Measurements from ENCODE around the gene FCAMR. TPM values are rescaled to one million over a fixed set of nuclear protein-coding genes. Genes with fewer than 3 reads are reported as not detected.

FCAMR gene
- total RNA-seq, 3 donors from 2014 or later = 0.41 to 0.98 (median 0.84) TPM

DNA sequence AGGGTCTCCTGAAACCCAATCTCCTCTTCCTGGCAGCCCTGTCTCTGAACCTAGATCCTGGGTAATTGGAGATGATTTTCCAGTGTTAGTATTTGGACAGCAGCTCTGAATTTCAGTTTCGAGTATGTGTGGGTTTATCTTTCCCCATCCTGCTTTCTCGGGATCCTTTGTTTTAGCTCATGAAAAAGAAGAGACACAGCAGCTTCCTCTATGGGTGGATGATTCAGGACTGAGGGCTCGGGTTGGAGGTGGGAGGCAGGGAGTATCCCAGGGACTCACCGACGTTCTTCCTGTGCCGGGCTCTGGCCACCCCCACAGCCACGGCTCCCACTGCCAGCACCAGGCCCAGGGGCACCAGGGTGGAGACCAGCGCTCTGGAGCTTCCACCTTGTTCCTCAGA, 38.1 kb downstream of the FCAMR start:
- intact Hi-C loops (cut with DNase I, micrococcal nuclease) = no loop called here

DNA sequence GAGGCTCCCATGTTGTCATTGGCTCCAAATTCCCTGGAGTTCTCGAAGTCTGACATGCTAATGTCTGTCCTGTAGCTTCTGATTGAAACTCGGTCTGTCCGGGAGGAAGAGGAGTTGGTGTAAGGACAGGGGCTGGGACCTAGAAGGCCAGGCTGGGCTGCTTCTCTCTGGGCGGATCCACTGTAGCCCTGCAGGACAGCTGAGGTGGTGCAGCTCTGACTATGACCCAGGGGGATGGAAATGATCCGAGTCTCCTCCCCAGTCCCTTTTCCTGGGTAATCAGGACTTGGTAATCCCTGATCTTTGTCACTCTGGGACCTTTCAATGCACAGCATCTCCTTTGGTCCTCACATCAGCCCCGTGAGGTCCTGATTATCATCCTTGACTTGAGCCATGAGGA, 38.6 kb downstream of the FCAMR start:
- TF ChIP-seq CTCF (IDR thresholded peaks at IDR 0.05) = no peak
- Histone ChIP-seq H3K9me3 (no peaks in the 10 kb centered on the region), H3K4me3 (no peak overlapping the region), H3K4me1 (ENCODE audit: low read depth) (peaks cover 26% of the 10 kb centered on the region), H3K36me3 (ENCODE audit: low read depth) (peaks cover 6% of the 10 kb centered on the region)
- ATAC-seq (no peak), DNase-seq (no peak)
- intact Hi-C loops (cut with DNase I, micrococcal nuclease) = no loop called here

More for the DNA sequence above, 38.1 kb downstream of the FCAMR start:
- ATAC-seq = no peak
- TF ChIP-seq CTCF (IDR thresholded peaks at IDR 0.05) = no peak
- Histone ChIP-seq H3K4me1 (ENCODE audit: low read depth) (peaks cover 24% of the 10 kb centered on the region), H3K9me3 (no peaks in the 10 kb centered on the region), H3K4me3 (no peak overlapping the region), H3K36me3 (ENCODE audit: low read depth) (peaks cover 6% of the 10 kb centered on the region)
- DNase-seq = no peak

DNA sequence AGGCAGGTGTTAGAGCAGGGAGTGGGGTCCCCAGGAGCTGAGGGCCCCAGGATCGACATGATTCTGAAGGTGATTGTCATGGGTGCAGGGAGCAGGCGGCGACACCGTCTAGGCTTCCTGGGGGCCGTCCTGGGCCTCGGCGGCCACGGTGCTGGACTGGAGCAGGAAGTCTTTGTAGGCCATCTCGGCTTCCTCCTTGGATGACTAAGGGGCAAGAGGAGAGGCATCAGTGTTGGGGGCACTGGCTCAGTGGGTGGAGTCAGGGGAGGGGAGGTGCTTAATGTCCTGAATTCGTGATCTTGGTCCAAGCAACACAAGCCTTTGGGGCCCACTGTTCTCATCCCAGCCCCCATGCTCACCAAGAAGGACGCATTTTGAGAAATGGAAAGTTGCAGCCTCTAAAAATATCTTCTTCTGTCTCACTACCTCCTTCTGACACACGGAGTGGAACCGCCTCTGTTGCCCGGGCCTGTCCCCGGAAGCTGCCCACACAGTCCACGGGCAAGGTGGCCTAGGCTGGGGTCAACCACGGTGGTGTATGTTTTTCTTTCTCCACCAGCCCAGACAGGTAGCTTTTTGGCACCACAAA, 40.0 kb downstream of the FCAMR start:
- intact Hi-C loops (cut with DNase I, micrococcal nuclease) = no loop called here
- Histone ChIP-seq H3K4me1 (ENCODE audit: low read depth) (peaks cover 26% of the 10 kb centered on the region), H3K36me3 (ENCODE audit: low read depth) (peaks cover 6% of the 10 kb centered on the region), H3K4me3 (no peak overlapping the region), H3K9me3 (no peaks in the 10 kb centered on the region)
- peak; percentile 6 for ATAC-seq
- peak in 2 of 3 donors; percentile 48 to 73 for DNase-seq
- no peak for TF ChIP-seq CTCF (IDR thresholded peaks at IDR 0.05)

GRCh38 chr1:206929524-206929923, 40.7 kb downstream of the FCAMR start:
- DNase-seq (no peak), ATAC-seq (no peak)
- peaks cover 6% of the 10 kb centered on the region for H3K36me3 ChIP-seq (ENCODE audit: low read depth)
- H3K9me3 ChIP-seq = no peaks in the 10 kb centered on the region
- TF ChIP-seq CTCF (IDR thresholded peaks at IDR 0.05) = no peak
- H3K4me1 ChIP-seq (ENCODE audit: low read depth) = peaks cover 31% of the 10 kb centered on the region
- H3K4me3 ChIP-seq = no peak overlapping the region
- intact Hi-C loops (cut with DNase I, micrococcal nuclease) = no loop called here

DNA sequence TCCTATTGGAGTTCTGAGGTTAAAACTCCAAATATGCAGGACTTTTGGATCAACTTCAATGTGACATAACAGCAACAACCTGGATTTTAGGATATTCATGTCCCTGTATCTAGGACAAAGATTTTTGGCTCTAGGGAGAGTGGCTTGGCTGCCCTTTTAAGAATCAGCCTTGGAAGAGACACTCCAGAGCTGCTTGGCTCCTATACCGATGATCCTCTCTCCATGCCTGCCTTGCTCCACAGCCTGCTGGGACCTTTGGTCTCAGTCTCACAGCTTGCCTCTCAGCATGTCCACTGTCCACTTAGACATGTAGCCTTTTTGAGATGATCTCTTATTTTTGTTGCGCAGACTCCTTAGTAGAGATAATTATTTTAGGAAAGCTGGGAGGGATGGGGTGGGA, 44.0 kb downstream of the FCAMR start:
- Histone ChIP-seq H3K9me3 (no peaks in the 10 kb centered on the region), H3K4me3 (no peak overlapping the region), H3K4me1 (ENCODE audit: low read depth) (peaks cover 31% of the 10 kb centered on the region), H3K36me3 (ENCODE audit: low read depth) (no peaks in the 10 kb centered on the region)
- no peak for TF ChIP-seq CTCF (IDR thresholded peaks at IDR 0.05)
- ATAC-seq (no peak), DNase-seq (no peak)
- intact Hi-C loops (cut with DNase I, micrococcal nuclease) = no loop called here
